Smooth muscle cell (in vitro differentiated cells): ENCODE measurements around the gene MYO7B. TPM values are rescaled to one million over a fixed set of nuclear protein-coding genes. Genes with fewer than 3 reads are reported as not detected.

Experiments
- DNase-seq: peaks from one replicate; lab custom pipeline; 2025; ENCODE audit not compliant: unreplicated experiment; lab: John Stamatoyannopoulos, UW
- H2AFZ ChIP-seq: fragments of 200-600 bp; sonication (generic); 2 replicates; pipeline ENCODE4 v1.6.0; 2016; ENCODE audit warnings: antibody characterized with exemption, low read depth, mild to moderate bottlenecking
- H3F3A ChIP-seq: fragments of 200-600 bp; sonication (generic); 2 replicates; pipeline ENCODE4 v1.6.0; 2017; ENCODE audit warnings: antibody characterized with exemption, low read depth
- H3K27ac ChIP-seq: fragments of 200-600 bp; sonication (generic); 2 replicates; pipeline ENCODE4 v1.5.1; 2016; ENCODE audit warnings: low read depth, mild to moderate bottlenecking
- H3K27me3 ChIP-seq: fragments of 200-600 bp; sonication (generic); 2 replicates; pipeline ENCODE4 v1.6.1; 2016; ENCODE audit warnings: low read depth, mild to moderate bottlenecking
- H3K36me3 ChIP-seq: fragments of 200-600 bp; sonication (generic); 2 replicates; pipeline ENCODE4 v1.5.1; 2016; ENCODE audit warnings: low read depth
- H3K4me1 ChIP-seq: fragments of 200-600 bp; sonication (generic); 2 replicates; pipeline ENCODE4 v1.5.1; 2016; ENCODE audit warnings: low read depth
- H3K4me2 ChIP-seq: fragments of 200-600 bp; sonication (generic); 2 replicates; pipeline ENCODE4 v1.6.0; 2016; ENCODE audit warnings: mild to moderate bottlenecking
- H3K4me3 ChIP-seq: fragments of 200-600 bp; sonication (generic); 2 replicates; pipeline ENCODE4 v1.5.1; 2016; ENCODE audit warnings: mild to moderate bottlenecking
- H3K79me2 ChIP-seq: fragments of 200-600 bp; sonication (generic); 2 replicates; pipeline ENCODE4 v1.6.0; 2016; ENCODE audit warnings: low read depth, mild to moderate bottlenecking
- H3K9ac ChIP-seq: fragments of 200-600 bp; sonication (generic); 2 replicates; pipeline ENCODE4 v1.6.0; 2016; ENCODE audit warnings: low read depth
- H3K9me3 ChIP-seq: fragments of 200-600 bp; sonication (generic); replicated peaks from 2 replicates; pipeline ENCODE4 v1.5.1; 2016; ENCODE audit warnings: low read depth
- H4K20me1 ChIP-seq: fragments of 200-600 bp; sonication (generic); 2 replicates; pipeline ENCODE4 v1.6.0; 2016; ENCODE audit warnings: low read depth
- CTCF ChIP-seq: fragments of 200-600 bp; sonication (generic); IDR thresholded peaks from 2 replicates; pipeline ENCODE4 v1.5.1; 2017; ENCODE audit warnings: borderline replicate concordance, mild to moderate bottlenecking, antibody characterized with exemption; ENCODE audit not compliant: insufficient read depth, poor library complexity, severe bottlenecking
- WGBS: methylation state at CpG from one replicate; pipeline ENCODE4 v1.1.7; 2016; ENCODE audit warnings: low lambda C conversion rate; 5-methylcytosine and 5-hydroxymethylcytosine counted together
- polyA plus RNA-seq: library from polyadenylated mRNA; unstranded; fragments of >200 nt; fragmentation: Nextera tagmentation; extraction: Ambion mirVana; gene quantifications from 2 replicates; pipeline ENCODE4 v1.2.1, GENCODE V29; 2016
- total RNA-seq: library from RNA; depleted of rRNA; stranded (reverse); fragments of >200 nt; gene quantifications from 2 replicates; pipeline ENCODE4 v1.2.3, GENCODE V29; 2014

MYO7B gene
- total and polyA plus RNA-seq, 2 experiments from 2014 or later, result 0.09 to 0.35 TPM

- Histone ChIP-seq H3K4me3 (no peak overlapping the region), H3K79me2 (no peaks in the 10 kb centered on the region), H3K27me3 (no peaks in the 10 kb centered on the region), H3K4me2 (no peak overlapping the region), H3K36me3 (peaks cover 39% of the 10 kb centered on the region), H2AFZ (no peak overlapping the region), H3F3A (peaks cover 3% of the 10 kb centered on the region), H3K9ac (no peak overlapping the region), H3K9me3 (no peaks in the 10 kb centered on the region), H3K4me1 (no peaks in the 10 kb centered on the region), H4K20me1 (peaks cover 29% of the 10 kb centered on the region), H3K27ac (no peak overlapping the region)
- no peak for TF ChIP-seq CTCF
- no peak for DNase-seq
- 97% methylated on average over 4 of the region's 4 CpGs for WGBS
These were observed 45.2 kb upstream of the MYO7B start for GRCh38 chr2:127490283-127490682.

- H3K27ac ChIP-seq, result peak overlapping the region; percentile 39
- DNase-seq, result no peak
- H3K79me2 ChIP-seq, result peaks cover 16% of the 10 kb centered on the region
These were observed 37.1 kb upstream of the MYO7B start for GRCh38 chr2:127498386-127498785.

GRCh38 chr2:127503491-127503890 lies 32.0 kb upstream of the MYO7B start:
- Histone ChIP-seq H2AFZ (no peak overlapping the region), H3K79me2 (peaks cover 51% of the 10 kb centered on the region), H3K27me3 (no peaks in the 10 kb centered on the region), H3F3A (peaks cover 20% of the 10 kb centered on the region), H3K36me3 (peaks cover 23% of the 10 kb centered on the region), H3K9ac (no peak overlapping the region), H3K27ac (peak overlapping the region; percentile 90), H4K20me1 (peaks cover 34% of the 10 kb centered on the region), H3K9me3 (no peaks in the 10 kb centered on the region), H3K4me2 (no peak overlapping the region), H3K4me3 (no peak overlapping the region), H3K4me1 (peaks cover 6% of the 10 kb centered on the region)
- DNase-seq, result no peak
- WGBS, result 98% methylated on average over 2 of the region's 2 CpGs
- no peak for TF ChIP-seq CTCF

More at GRCh38 chr2:127498386-127498785, 37.1 kb upstream of the MYO7B start:
- H3K9me3 ChIP-seq, result no peaks in the 10 kb centered on the region
- no peak overlapping the region for H3K4me3 ChIP-seq
- H3K27me3 ChIP-seq, result no peaks in the 10 kb centered on the region
- H3K36me3 ChIP-seq, result peaks cover 43% of the 10 kb centered on the region
- no peak overlapping the region for H2AFZ ChIP-seq
- WGBS, result 77% methylated on average over 2 of the region's 2 CpGs
- no peak overlapping the region for H3K9ac ChIP-seq
- H3K4me2 ChIP-seq, result no peak overlapping the region
- no peaks in the 10 kb centered on the region for H3K4me1 ChIP-seq
- no peaks in the 10 kb centered on the region for H4K20me1 ChIP-seq
- no peak for TF ChIP-seq CTCF
- H3F3A ChIP-seq, result no peaks in the 10 kb centered on the region

GRCh38 chr2:127504552-127505430 lies 30.7 kb upstream of the MYO7B start:
- no peak for DNase-seq
- peak overlapping the region; percentile 90 for H3K27ac ChIP-seq

More at GRCh38 chr2:127504552-127505430, 30.7 kb upstream of the MYO7B start:
- peaks cover 19% of the 10 kb centered on the region for H3K36me3 ChIP-seq
- H3K4me2 ChIP-seq, result peak overlapping the region; percentile 22
- peaks cover 45% of the 10 kb centered on the region for H4K20me1 ChIP-seq
- no peak for TF ChIP-seq CTCF
- H2AFZ ChIP-seq, result no peak overlapping the region
- H3K4me3 ChIP-seq, result no peak overlapping the region
- H3K27me3 ChIP-seq, result no peaks in the 10 kb centered on the region
- peak overlapping the region; percentile 66 for H3K9ac ChIP-seq
- WGBS, result 38% methylated on average over 11 of the region's 11 CpGs
- H3K79me2 ChIP-seq, result peaks cover 57% of the 10 kb centered on the region
- peaks cover 6% of the 10 kb centered on the region for H3K4me1 ChIP-seq
- peaks cover 23% of the 10 kb centered on the region for H3F3A ChIP-seq
- H3K9me3 ChIP-seq, result no peaks in the 10 kb centered on the region
